Calu3 (cell line): ENCODE data around the gene PPP1R14D. TPM values are rescaled to one million over a fixed set of nuclear protein-coding genes. Genes with fewer than 3 reads are reported as not detected.

ENCODE experiments used
- BruUV-seq: library from RNA; stranded (reverse); fragments of 400-500 nt; replicated peaks from 2 replicates; lab custom pipeline; 2021; lab: Mats Ljungman, UMichigan
- CTCF ChIA-PET: fragments of 300-600 bp; sonication (Branson Sonifier 250); formaldehyde crosslinking; loops from one replicate; lab custom pipeline; 2022; ENCODE audit warnings: antibody characterized with exemption; lab: Charles Lee
- DNase-seq: peaks from one replicate; pipeline ENCODE4 v3.0.0; 2022
- H3K27ac Mint-ChIP-seq: one replicate; pipeline ENCODE4 v1.8.0; 2022; ENCODE audit warnings: mixed read lengths; ENCODE audit not compliant: unreplicated experiment
- H3K27me3 Mint-ChIP-seq: one replicate; pipeline ENCODE4 v1.8.0; 2022; ENCODE audit warnings: mixed read lengths; ENCODE audit not compliant: unreplicated experiment
- H3K36me3 Mint-ChIP-seq: one replicate; pipeline ENCODE4 v1.8.0; 2022; ENCODE audit warnings: mild to moderate bottlenecking, moderate library complexity, mixed read lengths; ENCODE audit not compliant: insufficient read depth, unreplicated experiment
- H3K4me1 Mint-ChIP-seq: one replicate; pipeline ENCODE4 v1.8.0; 2022; ENCODE audit warnings: mild to moderate bottlenecking, low read depth, mixed read lengths; ENCODE audit not compliant: unreplicated experiment
- H3K4me3 Mint-ChIP-seq: one replicate; pipeline ENCODE4 v1.8.0; 2022; ENCODE audit warnings: mild to moderate bottlenecking, low read depth, moderate library complexity, mixed read lengths; ENCODE audit not compliant: unreplicated experiment
- H3K9me3 Mint-ChIP-seq: one replicate; pipeline ENCODE4 v1.8.0; 2022; ENCODE audit warnings: low read depth, mixed read lengths; ENCODE audit not compliant: unreplicated experiment
- intact Hi-C: fragments of 100-400 bp; cut with micrococcal nuclease; formaldehyde crosslinking; loops from one replicate; pipeline ENCODE4 v1.10.0; 2022; ENCODE audit not compliant: unreplicated experiment
- total RNA-seq: library from RNA; stranded (reverse); gene quantifications from 2 replicates; pipeline ENCODE4 v1.2.3, GENCODE V29; 2022
- TF ChIP-seq, protein P1 (sequence below): fragments of 200-600 bp; IDR thresholded peaks from one replicate; pipeline ENCODE4 v1.8.0; 2022; ENCODE audit warnings: antibody characterized with exemption; ENCODE audit not compliant: unreplicated experiment

Gene PPP1R14D
- total RNA-seq, 1 experiment from 2014 or later = 1.7 TPM

DNA sequence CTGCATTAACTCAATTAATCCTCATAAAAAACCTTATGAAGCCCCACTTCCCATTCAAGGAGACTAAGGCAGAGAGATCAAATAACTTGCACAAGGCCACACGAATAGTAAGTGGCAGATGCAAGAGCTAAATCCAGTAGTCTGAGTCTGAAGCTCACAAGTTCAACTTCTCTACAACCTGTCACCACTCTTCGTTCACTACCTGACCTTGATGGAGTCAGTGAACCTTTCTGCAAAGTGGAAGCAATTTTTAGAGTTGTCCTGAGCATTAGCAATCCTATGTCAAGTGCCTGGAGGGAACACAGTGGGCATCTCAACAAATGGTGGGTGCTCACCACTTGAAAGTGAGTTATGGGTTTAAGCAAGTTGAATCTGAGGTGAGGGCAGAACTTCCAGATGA lies 13.2 kb upstream of the PPP1R14D start:
- Mint-ChIP-seq H3K27ac (no peak overlapping the region), H3K9me3 (no peaks in the 10 kb centered on the region), H3K36me3 (peaks cover 33% of the 10 kb centered on the region), H3K4me3 (no peak overlapping the region), H3K27me3 (no peaks in the 10 kb centered on the region), H3K4me1 (no peaks in the 10 kb centered on the region)
- TF ChIP-seq, protein P1, sequence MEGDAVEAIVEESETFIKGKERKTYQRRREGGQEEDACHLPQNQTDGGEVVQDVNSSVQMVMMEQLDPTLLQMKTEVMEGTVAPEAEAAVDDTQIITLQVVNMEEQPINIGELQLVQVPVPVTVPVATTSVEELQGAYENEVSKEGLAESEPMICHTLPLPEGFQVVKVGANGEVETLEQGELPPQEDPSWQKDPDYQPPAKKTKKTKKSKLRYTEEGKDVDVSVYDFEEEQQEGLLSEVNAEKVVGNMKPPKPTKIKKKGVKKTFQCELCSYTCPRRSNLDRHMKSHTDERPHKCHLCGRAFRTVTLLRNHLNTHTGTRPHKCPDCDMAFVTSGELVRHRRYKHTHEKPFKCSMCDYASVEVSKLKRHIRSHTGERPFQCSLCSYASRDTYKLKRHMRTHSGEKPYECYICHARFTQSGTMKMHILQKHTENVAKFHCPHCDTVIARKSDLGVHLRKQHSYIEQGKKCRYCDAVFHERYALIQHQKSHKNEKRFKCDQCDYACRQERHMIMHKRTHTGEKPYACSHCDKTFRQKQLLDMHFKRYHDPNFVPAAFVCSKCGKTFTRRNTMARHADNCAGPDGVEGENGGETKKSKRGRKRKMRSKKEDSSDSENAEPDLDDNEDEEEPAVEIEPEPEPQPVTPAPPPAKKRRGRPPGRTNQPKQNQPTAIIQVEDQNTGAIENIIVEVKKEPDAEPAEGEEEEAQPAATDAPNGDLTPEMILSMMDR = no peak
- DNase-seq = no peak
- no TSS peak for BruUV-seq
- intact Hi-C loops = no loop called here
- CTCF ChIA-PET = no interaction called here

DNA sequence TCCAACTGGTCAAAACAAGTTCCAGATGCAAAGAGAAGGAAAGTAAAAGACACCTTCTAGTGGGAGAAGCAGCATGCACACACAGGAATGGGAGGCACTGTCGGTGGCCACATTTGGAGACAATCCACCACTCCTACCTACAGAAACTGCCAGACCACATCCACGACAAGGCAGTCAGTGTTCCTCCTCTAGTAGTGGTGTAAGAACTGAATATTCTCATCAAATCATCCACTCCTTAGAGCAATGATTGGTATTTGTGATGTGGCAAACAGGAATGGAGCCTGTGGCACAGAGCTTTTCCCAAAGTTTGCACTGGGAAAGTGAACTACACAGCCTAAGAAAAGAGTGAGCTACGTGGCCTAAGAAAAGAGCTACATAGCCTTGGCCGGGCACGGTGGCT lies 10.2 kb upstream of the PPP1R14D start:
- Mint-ChIP-seq H3K27me3 (no peaks in the 10 kb centered on the region), H3K4me1 (no peaks in the 10 kb centered on the region), H3K36me3 (peaks cover 5% of the 10 kb centered on the region), H3K27ac (no peak overlapping the region), H3K9me3 (no peaks in the 10 kb centered on the region), H3K4me3 (no peak overlapping the region)
- intact Hi-C loops = no loop called here
- BruUV-seq = no TSS peak
- CTCF ChIA-PET = no interaction called here
- TF ChIP-seq, protein P1 = no peak
- no peak for DNase-seq

DNA sequence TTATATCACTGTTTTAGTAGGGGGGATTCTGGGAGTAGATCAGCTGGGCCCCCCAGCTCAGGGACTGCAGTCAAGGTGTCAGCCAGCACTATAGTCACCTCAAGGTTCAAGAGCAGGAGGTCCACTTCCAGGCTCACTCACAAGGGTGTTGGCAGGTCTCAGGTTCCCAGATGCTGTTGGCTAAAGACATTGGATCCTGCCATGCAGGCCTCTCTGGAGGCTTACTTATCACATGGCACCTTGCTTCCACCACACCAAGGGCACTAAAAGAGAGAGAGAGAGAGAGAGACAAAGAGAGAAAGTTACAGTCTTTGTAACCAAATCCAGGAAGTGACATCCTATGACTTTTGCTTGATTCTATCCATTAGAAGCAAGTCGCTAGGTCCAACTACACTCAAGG lies 7.5 kb upstream of the PPP1R14D start:
- DNase-seq = no peak
- Mint-ChIP-seq H3K9me3 (no peaks in the 10 kb centered on the region), H3K4me1 (no peaks in the 10 kb centered on the region), H3K36me3 (no peaks in the 10 kb centered on the region), H3K27ac (no peak overlapping the region), H3K27me3 (no peaks in the 10 kb centered on the region), H3K4me3 (no peak overlapping the region)
- CTCF ChIA-PET = no interaction called here
- intact Hi-C loops = no loop called here
- TF ChIP-seq, protein P1 = no peak
- no TSS peak for BruUV-seq

GRCh38 chr15:40832903-40833302 lies 4.4 kb upstream of the PPP1R14D start:
- TF ChIP-seq, protein P1 = no peak
- no TSS peak for BruUV-seq
- no peaks in the 10 kb centered on the region for H3K36me3 Mint-ChIP-seq

More at GRCh38 chr15:40832903-40833302, 4.4 kb upstream of the PPP1R14D start:
- intact Hi-C loops = no loop called here
- no peak overlapping the region for H3K4me3 Mint-ChIP-seq
- CTCF ChIA-PET = interaction anchor here (0.7 kb wide), 1 partner anchor 1720 kb away, joined by 3 read pairs; no protein-coding TSS in a partner anchor
- DNase-seq = no peak
- no peaks in the 10 kb centered on the region for H3K27me3 Mint-ChIP-seq
- peaks cover 8% of the 10 kb centered on the region for H3K4me1 Mint-ChIP-seq
- no peak overlapping the region for H3K27ac Mint-ChIP-seq
- H3K9me3 Mint-ChIP-seq = no peaks in the 10 kb centered on the region
